NCI-H446 (cell line): ENCODE measurements around the gene STPG3.

Experiments used
- DNase-seq, 2 experiments: peaks; one replicate each; lab custom pipeline; 2025; lab: John Stamatoyannopoulos, UW

The STPG3 gene

GRCh38 chr9:137302118-137302448 is 51.0 kb downstream of the STPG3 start, which contains the start of gene NRARP:
TSS of gene NRARP (minus strand) at chr9:137302271. CDS start at chr9:137301928, 343 bp downstream.
- DNase-seq, result peak; percentile 49 to 82

- DNase-seq, result no peak
These were observed 51.5 kb downstream of the STPG3 start for GRCh38 chr9:137302449-137303150.
